Tibial nerve (tissue), 3 donors: ENCODE results near the gene ANGPTL2.

Source experiments
- POLR2A ChIP-seq, 2 donors: fragments of 450-650 bp; IDR thresholded peaks; one replicate each; pipeline ENCODE4 v1.6.1; 2017; ENCODE audit warnings: antibody characterized with exemption in 2 of 2, mild to moderate bottlenecking in 2 of 2, moderate library complexity in 2 of 2
- TF ChIP-seq, protein P1 (sequence below), 5 experiments: fragments of 200-600 bp in 3 of 5; fragments of 450-650 bp in 2 of 5; sonication (generic) in 3 of 5; IDR thresholded peaks; one replicate each; pipeline ENCODE4 v1.5.1; 2016 to 2019; ENCODE audit warnings: antibody characterized with exemption in 5 of 5, mild to moderate bottlenecking in 3 of 5, moderate library complexity in 2 of 5

DNA sequence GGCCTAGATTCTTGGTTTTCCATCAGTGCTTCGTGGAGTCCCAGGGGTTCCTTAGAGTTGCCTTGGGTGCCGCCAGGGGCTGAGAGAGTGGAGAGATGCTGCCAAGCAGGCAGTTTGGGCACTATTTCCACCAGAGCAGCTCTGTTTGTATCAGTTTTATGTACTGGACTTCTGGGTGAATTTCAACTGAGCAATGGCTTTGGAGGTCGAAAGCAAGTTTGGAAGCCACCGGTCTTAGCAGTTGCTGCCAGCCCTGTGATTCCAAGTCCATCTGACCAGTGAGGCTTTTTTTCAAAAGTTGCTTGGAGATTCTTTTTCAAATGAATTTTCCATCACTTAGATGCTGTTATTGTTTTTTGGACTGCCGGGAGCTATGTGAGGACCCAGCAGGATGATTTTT, 68.5 kb downstream of the ANGPTL2 start:
- no peak for TF ChIP-seq POLR2A (IDR thresholded peaks at IDR 0.05)
- TF ChIP-seq, protein P1, sequence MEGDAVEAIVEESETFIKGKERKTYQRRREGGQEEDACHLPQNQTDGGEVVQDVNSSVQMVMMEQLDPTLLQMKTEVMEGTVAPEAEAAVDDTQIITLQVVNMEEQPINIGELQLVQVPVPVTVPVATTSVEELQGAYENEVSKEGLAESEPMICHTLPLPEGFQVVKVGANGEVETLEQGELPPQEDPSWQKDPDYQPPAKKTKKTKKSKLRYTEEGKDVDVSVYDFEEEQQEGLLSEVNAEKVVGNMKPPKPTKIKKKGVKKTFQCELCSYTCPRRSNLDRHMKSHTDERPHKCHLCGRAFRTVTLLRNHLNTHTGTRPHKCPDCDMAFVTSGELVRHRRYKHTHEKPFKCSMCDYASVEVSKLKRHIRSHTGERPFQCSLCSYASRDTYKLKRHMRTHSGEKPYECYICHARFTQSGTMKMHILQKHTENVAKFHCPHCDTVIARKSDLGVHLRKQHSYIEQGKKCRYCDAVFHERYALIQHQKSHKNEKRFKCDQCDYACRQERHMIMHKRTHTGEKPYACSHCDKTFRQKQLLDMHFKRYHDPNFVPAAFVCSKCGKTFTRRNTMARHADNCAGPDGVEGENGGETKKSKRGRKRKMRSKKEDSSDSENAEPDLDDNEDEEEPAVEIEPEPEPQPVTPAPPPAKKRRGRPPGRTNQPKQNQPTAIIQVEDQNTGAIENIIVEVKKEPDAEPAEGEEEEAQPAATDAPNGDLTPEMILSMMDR (IDR thresholded peaks at IDR 0.05) = no peak
